Measurements from ENCODE around the gene DENND2A.

The DENND2A gene

DNA sequence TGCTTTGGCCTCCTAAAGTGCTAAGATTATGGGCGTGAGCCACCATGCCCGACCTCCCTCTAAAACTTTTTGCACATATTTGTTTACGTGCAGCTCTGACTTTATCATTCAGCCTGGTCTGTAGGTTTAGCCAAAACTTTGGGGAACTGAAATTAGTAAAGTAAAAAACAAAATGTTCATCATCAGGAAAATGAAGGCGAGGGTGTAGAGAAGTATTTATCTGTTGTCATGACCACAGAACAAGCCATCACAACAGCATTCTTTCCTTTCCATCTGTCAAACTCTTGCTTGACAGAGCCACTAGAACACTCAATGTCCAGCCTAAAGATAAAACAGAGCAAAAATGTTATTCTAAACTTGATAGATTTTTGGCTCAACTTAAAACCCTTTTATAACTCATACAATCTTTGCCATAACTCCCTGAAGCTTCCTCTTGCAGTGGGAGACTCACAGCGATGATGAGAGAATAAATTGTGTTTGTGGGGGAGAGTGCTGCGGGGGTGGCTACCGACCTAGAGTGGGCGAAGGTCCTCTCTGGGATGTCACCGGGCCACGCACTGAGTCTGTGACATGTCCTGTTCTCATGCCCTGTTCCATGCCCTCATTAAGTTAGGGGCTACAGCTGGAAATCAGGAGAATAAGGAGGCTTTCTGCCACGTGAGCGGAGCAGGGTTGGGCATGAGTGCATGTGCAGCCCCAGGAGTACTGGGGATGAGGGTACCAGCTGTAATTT lies 102.7 kb downstream of the DENND2A start:
- TF ChIP-seq EGR1 (IDR thresholded peaks at IDR 0.05) (no peak), RAD21 (IDR thresholded peaks at IDR 0.05; ENCODE audit: low read depth) (no peak), CREB1 (IDR thresholded peaks at IDR 0.05; ENCODE audit: low read depth) (no peak)

DNA sequence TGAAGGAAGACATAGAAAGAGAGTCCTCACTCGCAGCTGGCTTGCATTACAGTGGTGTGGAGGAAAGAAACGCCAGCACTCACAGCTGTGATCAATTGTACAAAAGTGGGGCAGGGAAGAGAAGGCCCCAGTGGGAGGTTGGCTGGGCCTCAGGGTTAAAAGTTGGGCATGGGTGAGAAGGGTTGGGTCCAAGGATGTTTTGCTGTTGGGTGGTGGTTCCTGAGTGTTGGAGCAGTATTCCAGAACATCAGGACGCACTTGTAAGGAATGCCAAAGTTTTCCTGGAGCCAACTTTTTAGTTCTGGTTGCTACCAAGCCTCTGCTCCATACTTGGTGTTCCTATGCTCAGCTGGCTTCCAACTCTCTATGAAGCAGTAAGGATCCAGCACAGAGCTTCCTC lies 105.9 kb downstream of the DENND2A start:
- TF ChIP-seq RAD21 (IDR thresholded peaks at IDR 0.05; ENCODE audit: low read depth) (no peak), EGR1 (IDR thresholded peaks at IDR 0.05) (no peak)

DNA sequence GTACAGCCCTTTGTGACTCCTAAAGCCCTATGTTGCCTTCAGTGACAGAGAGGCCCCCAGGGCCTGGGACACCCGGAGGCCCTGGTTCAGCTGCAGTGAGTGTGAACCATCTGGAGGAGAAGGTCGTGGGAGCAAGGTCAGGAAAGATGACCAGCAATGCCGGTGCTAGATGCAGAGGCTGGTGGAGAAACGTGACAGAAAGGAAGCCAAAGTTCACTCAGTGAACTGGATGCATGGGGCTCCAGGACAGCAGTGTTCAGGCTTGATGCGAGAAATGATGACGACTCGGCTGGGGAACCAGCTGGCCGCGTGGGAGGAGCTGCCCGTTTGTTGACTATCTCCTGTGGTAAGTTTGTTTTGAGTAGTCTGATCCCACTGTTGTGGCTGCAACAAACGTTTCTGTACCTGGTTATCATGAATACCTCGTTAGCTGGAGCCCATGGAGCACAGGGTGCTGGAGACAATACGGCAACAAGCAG lies 107.2 kb downstream of the DENND2A start:
- TF ChIP-seq CREB1 (IDR thresholded peaks at IDR 0.05; ENCODE audit: low read depth) (no peak), FOXM1 (IDR thresholded peaks at IDR 0.05; ENCODE audit: borderline replicate concordance, low read depth) (no peak), EP300 (IDR thresholded peaks at IDR 0.05; ENCODE audit: borderline replicate concordance) (no peak), ZBTB7A (IDR thresholded peaks at IDR 0.05; ENCODE audit: low read depth) (no peak), NFIC (IDR thresholded peaks at IDR 0.05) (no peak), YY1 (IDR thresholded peaks at IDR 0.05; ENCODE audit: low read depth) (no peak), TEAD4 (IDR thresholded peaks at IDR 0.05) (no peak), CEBPB (IDR thresholded peaks at IDR 0.05) (no peak), TCF12 (IDR thresholded peaks at IDR 0.05; ENCODE audit: low read depth) (no peak), TAF1 (IDR thresholded peaks at IDR 0.05; ENCODE audit: low read depth) (no peak)
- TF ChIP-seq, protein P1, sequence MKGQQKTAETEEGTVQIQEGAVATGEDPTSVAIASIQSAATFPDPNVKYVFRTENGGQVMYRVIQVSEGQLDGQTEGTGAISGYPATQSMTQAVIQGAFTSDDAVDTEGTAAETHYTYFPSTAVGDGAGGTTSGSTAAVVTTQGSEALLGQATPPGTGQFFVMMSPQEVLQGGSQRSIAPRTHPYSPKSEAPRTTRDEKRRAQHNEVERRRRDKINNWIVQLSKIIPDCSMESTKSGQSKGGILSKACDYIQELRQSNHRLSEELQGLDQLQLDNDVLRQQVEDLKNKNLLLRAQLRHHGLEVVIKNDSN (IDR thresholded peaks at IDR 0.05): no peak
- TF ChIP-seq, protein P2, sequence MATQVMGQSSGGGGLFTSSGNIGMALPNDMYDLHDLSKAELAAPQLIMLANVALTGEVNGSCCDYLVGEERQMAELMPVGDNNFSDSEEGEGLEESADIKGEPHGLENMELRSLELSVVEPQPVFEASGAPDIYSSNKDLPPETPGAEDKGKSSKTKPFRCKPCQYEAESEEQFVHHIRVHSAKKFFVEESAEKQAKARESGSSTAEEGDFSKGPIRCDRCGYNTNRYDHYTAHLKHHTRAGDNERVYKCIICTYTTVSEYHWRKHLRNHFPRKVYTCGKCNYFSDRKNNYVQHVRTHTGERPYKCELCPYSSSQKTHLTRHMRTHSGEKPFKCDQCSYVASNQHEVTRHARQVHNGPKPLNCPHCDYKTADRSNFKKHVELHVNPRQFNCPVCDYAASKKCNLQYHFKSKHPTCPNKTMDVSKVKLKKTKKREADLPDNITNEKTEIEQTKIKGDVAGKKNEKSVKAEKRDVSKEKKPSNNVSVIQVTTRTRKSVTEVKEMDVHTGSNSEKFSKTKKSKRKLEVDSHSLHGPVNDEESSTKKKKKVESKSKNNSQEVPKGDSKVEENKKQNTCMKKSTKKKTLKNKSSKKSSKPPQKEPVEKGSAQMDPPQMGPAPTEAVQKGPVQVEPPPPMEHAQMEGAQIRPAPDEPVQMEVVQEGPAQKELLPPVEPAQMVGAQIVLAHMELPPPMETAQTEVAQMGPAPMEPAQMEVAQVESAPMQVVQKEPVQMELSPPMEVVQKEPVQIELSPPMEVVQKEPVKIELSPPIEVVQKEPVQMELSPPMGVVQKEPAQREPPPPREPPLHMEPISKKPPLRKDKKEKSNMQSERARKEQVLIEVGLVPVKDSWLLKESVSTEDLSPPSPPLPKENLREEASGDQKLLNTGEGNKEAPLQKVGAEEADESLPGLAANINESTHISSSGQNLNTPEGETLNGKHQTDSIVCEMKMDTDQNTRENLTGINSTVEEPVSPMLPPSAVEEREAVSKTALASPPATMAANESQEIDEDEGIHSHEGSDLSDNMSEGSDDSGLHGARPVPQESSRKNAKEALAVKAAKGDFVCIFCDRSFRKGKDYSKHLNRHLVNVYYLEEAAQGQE (IDR thresholded peaks at IDR 0.05; ENCODE audit: low read depth): no peak

DNA sequence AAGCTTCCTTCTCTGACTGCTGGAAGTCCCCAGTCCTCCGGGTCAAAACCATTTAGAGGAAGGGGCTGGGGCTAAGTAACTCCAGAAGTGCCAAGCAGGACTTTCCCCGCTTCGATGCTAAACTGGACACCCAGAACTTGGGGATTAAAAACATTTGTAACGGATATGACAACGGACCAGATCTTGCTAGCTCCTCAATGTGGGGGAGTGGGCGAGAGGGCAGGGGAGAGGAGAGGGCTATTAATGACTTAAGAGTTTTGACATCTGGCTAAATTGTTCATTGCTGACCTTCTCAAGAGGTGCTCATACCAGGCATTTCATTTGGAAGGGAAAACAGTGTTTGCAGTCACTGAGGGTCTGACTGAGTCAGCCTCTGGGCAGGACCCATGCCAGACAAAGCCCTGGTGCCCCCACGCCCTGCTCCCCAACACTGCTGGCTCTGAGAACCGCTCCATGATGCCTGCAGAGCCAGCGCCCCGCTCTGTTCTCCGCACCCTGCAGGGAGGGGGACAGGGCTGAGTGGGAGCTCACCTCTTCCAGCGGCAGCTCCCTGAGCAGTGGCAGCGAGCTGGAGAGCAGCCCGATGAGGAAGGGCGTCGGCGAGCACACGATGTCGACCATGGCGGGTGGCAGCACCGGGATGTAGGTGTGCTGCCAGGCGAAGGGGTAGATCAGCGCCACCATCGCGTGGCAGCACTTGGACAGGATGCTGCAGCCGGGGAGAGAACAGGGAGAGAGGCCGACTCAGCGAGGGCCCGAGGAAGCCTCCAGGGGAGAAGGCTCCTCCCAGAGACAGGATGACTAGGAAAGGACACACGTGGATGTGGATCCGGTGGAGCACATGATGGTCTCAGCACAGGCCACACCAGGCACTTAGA lies 113.6 kb downstream of the DENND2A start:
- no peak for TF ChIP-seq ZBTB7A (IDR thresholded peaks at IDR 0.05; ENCODE audit: low read depth)
- TF ChIP-seq EGR1 (IDR thresholded peaks at IDR 0.05): no peak
- no peak for TF ChIP-seq FOXM1 (IDR thresholded peaks at IDR 0.05; ENCODE audit: borderline replicate concordance, low read depth)
- TF ChIP-seq, protein P1 (IDR thresholded peaks at IDR 0.05): no peak
- TF ChIP-seq CREB1 (IDR thresholded peaks at IDR 0.05; ENCODE audit: low read depth): no peak
- TF ChIP-seq TAF1 (IDR thresholded peaks at IDR 0.05; ENCODE audit: low read depth): no peak
- no peak for TF ChIP-seq YY1 (IDR thresholded peaks at IDR 0.05; ENCODE audit: low read depth)
- TF ChIP-seq TEAD4 (IDR thresholded peaks at IDR 0.05): no peak

DNA sequence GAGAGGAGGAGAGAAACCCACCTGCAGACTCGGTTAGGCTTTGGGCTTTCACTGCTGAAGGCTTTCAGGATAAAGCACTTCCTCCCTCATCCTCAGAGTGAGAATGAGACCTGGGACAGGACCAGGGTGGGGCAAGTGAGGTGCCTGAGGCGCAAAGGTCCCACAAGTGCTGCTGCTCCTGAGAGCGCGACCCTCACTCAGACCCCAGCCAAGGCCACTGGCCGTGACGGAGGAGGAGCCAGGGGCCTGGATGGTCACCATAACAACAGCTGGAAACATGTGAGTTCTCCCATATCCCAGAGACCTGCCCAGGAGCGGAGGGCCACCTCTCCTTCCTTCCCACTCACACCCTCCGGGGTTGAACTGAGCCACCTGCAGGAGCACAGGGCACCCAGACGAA lies 114.4 kb downstream of the DENND2A start:
- TF ChIP-seq EGR1 (IDR thresholded peaks at IDR 0.05): no peak

DNA sequence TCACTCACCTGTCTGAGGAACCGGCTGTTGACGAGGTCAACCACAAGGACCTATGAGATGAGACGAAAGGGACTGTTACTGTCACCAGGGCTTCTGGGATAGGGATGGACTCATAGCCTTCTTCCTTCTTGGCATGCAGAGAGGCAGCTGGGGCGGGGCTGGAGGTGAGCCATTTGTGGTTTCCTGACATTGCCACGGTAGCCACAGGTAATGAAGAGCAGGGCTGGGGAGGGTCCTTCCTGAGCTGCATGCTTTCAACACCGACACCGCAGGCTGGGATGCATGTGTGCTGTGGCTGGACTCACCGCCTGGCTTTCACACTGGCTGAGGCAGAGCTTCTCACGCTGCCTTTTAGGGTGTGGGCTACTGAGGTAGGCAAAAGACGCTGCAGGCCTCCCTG lies 114.9 kb downstream of the DENND2A start:
- TF ChIP-seq NFIC (IDR thresholded peaks at IDR 0.05) (no peak), EGR1 (IDR thresholded peaks at IDR 0.05) (no peak), TEAD4 (IDR thresholded peaks at IDR 0.05) (no peak), TAF1 (IDR thresholded peaks at IDR 0.05; ENCODE audit: low read depth) (no peak), TCF12 (IDR thresholded peaks at IDR 0.05; ENCODE audit: low read depth) (no peak), ZBTB7A (IDR thresholded peaks at IDR 0.05; ENCODE audit: low read depth) (no peak), FOXM1 (IDR thresholded peaks at IDR 0.05; ENCODE audit: borderline replicate concordance, low read depth) (no peak), EP300 (IDR thresholded peaks at IDR 0.05; ENCODE audit: borderline replicate concordance) (no peak)
- TF ChIP-seq, protein P2 (IDR thresholded peaks at IDR 0.05; ENCODE audit: low read depth): no peak
- TF ChIP-seq, protein P3, sequence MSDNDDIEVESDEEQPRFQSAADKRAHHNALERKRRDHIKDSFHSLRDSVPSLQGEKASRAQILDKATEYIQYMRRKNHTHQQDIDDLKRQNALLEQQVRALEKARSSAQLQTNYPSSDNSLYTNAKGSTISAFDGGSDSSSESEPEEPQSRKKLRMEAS (IDR thresholded peaks at IDR 0.05): no peak
